Choroid plexus epithelial cell (primary cell): ENCODE data around the gene KRT23.
"Not testable (repeated sequence)": the region's sequence is repeated elsewhere in the genome, so short reads cannot be mapped to it uniquely, and the experiment has no call there.

ENCODE experiments used
- DNase-seq: peaks from one replicate; pipeline ENCODE4 v3.0.0-alpha.2; 2010; ENCODE audit warnings: low read depth
- H3K4me3 ChIP-seq: 2 replicates; pipeline ENCODE4 v1.5.1; 2011; ENCODE audit warnings: low read depth, mild to moderate bottlenecking, control low read depth, low read length, moderate library complexity
- TF ChIP-seq, protein P1 (sequence below): conservative IDR thresholded peaks from 2 replicates; pipeline ENCODE4 v1.5.1; 2011; ENCODE audit warnings: low read depth, mild to moderate bottlenecking, control low read depth, inconsistent platforms, low read length, moderate library complexity

The KRT23 gene

DNA sequence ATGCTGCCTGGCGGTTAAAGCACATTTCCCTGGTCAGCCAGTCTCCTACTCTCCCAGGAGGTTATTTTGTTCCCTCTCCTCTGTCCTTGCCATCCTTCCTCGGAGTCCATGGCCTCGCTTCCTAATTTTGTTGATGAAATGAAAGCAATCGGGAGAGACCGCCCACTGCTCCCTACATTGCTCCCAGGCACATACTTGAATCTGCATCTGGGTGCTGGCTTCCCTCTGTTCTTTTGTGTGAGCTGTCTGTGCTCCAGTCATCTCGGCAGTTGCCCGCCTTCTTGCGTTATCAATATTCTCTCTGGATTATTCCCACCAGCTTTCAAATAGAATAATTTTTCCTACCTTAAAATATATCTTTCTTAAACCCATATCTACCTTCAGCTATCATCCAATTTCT is 11.1 kb downstream of the KRT23 start:
- TF ChIP-seq, protein P1, sequence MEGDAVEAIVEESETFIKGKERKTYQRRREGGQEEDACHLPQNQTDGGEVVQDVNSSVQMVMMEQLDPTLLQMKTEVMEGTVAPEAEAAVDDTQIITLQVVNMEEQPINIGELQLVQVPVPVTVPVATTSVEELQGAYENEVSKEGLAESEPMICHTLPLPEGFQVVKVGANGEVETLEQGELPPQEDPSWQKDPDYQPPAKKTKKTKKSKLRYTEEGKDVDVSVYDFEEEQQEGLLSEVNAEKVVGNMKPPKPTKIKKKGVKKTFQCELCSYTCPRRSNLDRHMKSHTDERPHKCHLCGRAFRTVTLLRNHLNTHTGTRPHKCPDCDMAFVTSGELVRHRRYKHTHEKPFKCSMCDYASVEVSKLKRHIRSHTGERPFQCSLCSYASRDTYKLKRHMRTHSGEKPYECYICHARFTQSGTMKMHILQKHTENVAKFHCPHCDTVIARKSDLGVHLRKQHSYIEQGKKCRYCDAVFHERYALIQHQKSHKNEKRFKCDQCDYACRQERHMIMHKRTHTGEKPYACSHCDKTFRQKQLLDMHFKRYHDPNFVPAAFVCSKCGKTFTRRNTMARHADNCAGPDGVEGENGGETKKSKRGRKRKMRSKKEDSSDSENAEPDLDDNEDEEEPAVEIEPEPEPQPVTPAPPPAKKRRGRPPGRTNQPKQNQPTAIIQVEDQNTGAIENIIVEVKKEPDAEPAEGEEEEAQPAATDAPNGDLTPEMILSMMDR: no peak
- no peak overlapping the region for H3K4me3 ChIP-seq
- no peak for DNase-seq

DNA sequence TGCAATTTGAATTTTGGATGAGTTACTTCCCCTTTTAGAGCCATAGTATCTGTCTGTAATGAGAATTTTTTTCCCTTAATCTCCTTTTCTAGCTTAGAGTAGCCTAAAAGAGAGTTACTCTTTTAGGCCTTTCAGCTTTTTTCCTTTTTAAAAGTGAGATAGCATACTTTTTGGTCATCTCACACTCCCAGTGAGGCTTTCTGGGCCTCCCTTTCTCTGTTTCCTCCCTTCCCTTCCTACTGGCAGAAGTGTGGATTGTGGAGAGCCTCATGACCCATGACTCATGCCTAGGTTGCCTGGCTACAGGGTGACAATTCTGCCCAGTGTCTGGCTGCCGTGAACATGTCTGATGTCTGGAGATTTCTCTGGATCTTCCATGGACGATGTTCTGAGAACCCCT is 15.2 kb downstream of the KRT23 start:
- no peak overlapping the region for H3K4me3 ChIP-seq
- TF ChIP-seq, protein P1: no peak
- peak; percentile 89 for DNase-seq

DNA sequence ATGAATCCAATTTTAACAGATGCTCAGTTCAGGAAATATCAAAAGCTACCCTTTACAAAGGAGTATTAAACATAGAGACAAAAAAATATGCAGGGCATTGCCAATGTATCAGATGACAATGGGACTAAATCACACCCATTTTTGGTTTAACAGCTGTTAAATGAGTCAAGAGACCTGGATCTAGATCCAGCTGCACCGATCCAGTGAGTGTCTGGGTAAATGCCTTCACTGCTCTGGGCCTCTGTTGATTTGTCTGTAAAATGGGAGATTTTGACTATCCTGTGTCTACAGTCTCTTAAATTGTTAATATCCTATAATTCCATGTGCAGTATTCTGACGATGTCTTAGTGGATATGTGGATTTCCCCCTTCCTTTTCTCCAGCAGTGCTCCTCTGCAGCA is 16.4 kb downstream of the KRT23 start:
- DNase-seq: no peak
- TF ChIP-seq, protein P1: no peak
- H3K4me3 ChIP-seq: no peak overlapping the region

DNA sequence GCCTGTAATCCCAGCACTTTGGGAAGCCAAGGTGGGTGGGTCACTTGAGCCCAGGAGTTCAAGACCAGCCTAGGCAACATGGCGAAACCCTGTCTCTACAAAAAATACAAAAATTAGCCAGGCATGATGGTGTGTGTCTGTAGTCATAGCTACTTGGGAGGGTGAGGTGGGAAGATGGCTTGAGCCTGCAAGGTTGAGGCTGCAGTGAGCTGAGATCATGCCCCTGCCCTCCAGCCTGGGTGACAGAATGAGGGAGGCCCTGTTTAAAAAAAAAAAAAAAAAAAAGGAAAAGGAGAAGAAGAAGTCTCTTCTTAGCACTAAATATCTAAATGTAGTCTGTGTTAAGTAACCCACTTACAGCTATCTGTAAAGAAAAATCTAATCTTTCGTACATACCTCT is 20.3 kb downstream of the KRT23 start:
- not testable (repeated sequence) for DNase-seq, H3K4me3 ChIP-seq

DNA sequence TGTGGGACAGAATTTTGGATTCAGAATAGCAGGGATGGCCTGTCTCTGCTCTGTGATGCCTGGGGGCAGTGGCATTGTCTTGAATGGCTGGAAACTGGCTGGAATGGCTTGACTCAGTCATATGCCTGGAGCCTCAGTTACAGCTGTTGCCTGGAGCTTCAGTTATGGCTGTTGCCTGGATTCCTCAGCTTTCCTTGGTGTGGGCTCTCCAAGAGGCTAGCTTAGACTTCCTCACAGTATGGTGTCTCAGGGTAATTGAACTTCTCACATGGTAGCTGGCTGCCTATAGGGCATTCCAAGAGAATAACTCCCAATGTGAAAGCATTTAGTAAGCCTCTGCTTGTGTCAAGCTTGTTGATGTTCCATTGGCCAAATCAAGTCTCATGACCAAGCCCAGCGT is 21.1 kb downstream of the KRT23 start:
- DNase-seq: no peak
- TF ChIP-seq, protein P1: no peak
- H3K4me3 ChIP-seq: no peak overlapping the region

DNA sequence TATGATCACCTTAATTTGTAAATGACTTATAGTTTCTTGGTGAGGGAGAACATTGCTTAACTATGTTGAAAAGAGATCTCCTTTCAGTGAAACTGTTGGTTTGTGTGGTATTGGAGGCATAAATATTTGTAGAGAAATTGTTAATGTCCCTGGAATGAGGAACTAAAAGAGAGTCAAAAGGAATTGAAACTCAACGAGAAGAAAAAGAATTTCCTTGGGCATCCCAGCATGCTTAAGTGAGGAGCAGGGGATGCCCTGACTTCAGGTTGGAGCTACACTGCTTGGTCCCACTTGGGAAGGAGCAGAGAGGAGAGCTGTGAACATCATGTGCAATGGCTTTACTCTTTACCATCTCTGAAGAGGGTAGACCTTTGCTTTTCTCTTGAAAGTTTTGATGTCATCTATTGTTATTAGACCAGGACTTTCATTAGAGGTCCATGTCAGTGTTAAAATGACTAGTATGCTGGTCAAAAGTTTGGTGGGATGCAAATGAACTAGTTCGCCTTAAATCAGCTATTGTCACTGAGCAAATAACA is 21.7 kb downstream of the KRT23 start:
- H3K4me3 ChIP-seq: no peak overlapping the region
- peak; percentile 69 for DNase-seq
- TF ChIP-seq, protein P1: no peak

DNA sequence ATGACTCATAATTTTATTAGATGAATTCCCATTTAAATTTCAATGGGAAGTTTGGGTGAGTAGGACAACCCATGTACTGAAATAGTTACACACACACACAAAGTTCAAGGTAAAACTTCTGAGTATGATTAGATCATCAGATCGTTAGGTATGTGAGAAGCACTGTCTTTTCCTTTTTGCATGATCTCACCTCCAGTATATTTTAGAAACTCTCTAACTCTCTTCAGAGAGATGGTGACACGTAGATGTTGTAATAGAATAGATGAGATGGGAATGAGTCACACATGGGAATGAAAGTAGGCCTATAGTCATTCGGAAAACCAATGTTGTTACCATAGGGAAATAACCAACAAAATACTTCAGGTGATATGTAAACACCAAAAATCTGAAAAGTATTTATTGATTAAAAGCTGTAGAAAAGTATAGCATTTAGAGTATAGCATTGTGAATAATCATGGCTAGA is 22.2 kb downstream of the KRT23 start:
- TF ChIP-seq, protein P1: no peak
- H3K4me3 ChIP-seq: no peak overlapping the region
- peak; percentile 95 for DNase-seq
